ENCODE measurements around the gene LIMK1. TPM values are rescaled to one million over a fixed set of nuclear protein-coding genes. Genes with fewer than 3 reads are reported as not detected.

The LIMK1 gene
- 55.0 and 79.3 TPM in 2 replicates for total RNA-seq

GRCh38 chr7:74083117-74083876 lies at the start of gene LIMK1:
LIMK1 (plus strand) TSS chr7:74083804; CDS start chr7:74083991, 187 bp downstream.
- TF ChIP-seq CTCF (conservative IDR thresholded peaks at IDR 0.05; ENCODE audit: low read depth, low read length) = no peak

GRCh38 chr7:74037609-74038008 lies 46.0 kb upstream of the LIMK1 start:
- H3K4me3 ChIP-seq (ENCODE audit: low read depth, low read length) = no peak overlapping the region
- DNase-seq (ENCODE audit: low read depth) = no peak
- TF ChIP-seq CTCF (conservative IDR thresholded peaks at IDR 0.05; ENCODE audit: low read depth, low read length) = no peak

More at GRCh38 chr7:74083117-74083876, at the start of gene LIMK1:
- H3K4me3 ChIP-seq (ENCODE audit: low read depth, low read length) = peak within 1 kb of the TSS; percentile 82
- no peak for DNase-seq (ENCODE audit: low read depth)

DNA sequence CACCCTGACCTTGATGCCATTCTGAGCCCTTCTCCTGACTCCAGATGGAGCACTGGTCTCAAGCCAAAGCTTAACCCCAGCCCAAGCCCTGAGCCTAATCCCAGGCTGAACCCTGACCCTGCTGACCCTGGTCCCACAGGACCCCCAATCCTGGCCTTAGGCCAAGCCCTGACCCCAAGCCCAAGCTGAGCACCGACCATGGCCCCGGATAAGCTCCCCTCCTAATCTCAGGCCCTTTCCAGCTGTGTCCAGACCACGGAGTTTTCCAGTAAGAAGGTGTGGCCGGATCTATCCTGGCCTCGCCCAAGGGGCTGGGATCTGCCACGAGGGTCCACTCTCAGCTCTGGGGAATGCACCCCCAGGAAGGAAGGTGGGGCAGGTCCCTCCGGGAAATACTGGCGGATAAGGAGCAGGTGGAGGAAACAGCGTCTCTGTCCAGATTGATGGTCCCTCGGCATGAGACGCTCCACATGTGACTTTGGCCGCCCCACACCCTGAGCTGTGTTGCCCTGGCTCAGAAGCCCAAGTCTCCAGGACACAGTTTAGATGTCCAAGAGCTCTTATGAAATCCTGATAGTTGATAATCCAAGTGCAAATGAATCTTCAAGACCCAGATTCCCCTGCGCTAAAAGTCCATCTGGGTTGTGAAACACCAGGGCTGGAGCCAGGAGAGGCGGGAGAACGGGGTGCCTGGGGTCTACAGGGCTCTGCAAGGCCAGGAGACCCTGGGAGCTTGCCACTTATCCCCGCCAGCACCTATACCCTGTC lies 45.2 kb upstream of the LIMK1 start:
- no peak overlapping the region for H3K4me3 ChIP-seq (ENCODE audit: low read depth, low read length)
- TF ChIP-seq CTCF (conservative IDR thresholded peaks at IDR 0.05; ENCODE audit: low read depth, low read length) = no peak
- DNase-seq (ENCODE audit: low read depth) = no peak

GRCh38 chr7:74039337-74039736 lies 44.3 kb upstream of the LIMK1 start:
- no peak for DNase-seq (ENCODE audit: low read depth)
- no peak for TF ChIP-seq CTCF (conservative IDR thresholded peaks at IDR 0.05; ENCODE audit: low read depth, low read length)
- H3K4me3 ChIP-seq (ENCODE audit: low read depth, low read length) = no peak overlapping the region

- H3K4me3 ChIP-seq (ENCODE audit: low read depth, low read length) = no peak overlapping the region
- no peak for TF ChIP-seq CTCF (conservative IDR thresholded peaks at IDR 0.05; ENCODE audit: low read depth, low read length)
- no peak for DNase-seq (ENCODE audit: low read depth)
Measured at GRCh38 chr7:74040101-74040790, 43.4 kb upstream of the LIMK1 start.

DNA sequence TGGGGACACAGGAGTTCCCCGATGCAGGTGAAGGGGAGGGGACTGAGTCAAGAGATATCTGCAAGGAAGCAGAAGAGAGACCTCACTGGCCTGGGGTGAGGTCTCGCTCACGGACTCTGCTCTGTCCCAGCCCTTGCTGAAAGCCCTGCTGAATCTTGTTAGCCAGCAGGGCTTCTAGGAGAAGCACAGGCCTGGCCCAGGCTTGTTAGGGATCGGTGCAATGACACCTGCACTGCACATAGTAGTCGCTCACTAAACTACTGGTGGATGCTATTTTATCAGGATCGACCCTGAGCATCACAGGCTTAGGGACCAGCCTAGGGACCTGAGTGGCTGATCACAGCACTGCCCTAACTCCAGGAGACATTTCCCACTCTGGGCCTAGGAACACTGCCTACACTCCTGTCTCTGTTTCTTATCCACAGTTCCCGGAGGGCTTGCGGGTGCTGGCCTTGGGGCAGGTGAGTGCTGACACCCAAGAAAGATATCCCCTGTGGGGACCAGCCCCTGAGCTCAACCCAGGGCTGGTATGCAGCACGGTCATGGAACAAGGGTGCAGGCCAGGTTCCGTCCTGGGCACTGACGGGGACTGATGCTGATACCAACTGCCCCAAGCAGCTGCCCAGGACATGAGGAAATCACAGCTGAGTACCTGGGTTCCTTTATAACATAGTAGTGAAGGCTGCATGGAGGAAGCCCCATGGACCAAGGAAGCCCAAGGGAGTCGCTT lies 42.6 kb upstream of the LIMK1 start:
- H3K4me3 ChIP-seq (ENCODE audit: low read depth, low read length) = no peak overlapping the region
- no peak for DNase-seq (ENCODE audit: low read depth)
- TF ChIP-seq CTCF (conservative IDR thresholded peaks at IDR 0.05; ENCODE audit: low read depth, low read length) = no peak
